Stimulated activated CD8-positive, alpha-beta memory T cell treated with anti-CD3 and anti-CD28 coated beads, Interleukin-15, amount 100 ng/mL, for 24 hours (primary cell): ENCODE measurements around the gene GDPD1.
"Not testable (repeated sequence)": the region's sequence is repeated elsewhere in the genome, so short reads cannot be mapped to it uniquely, and the experiment has no call there.

Experiments
- DNase-seq: peaks from one replicate; pipeline ENCODE4 v3.0.0-alpha.2; 2020; ENCODE audit warnings: low read depth

GDPD1 gene

GRCh38 chr17:59244081-59244480 is 23.8 kb downstream of the GDPD1 start:
- no peak for DNase-seq

GRCh38 chr17:59254742-59255141 is 34.4 kb downstream of the GDPD1 start:
- no peak for DNase-seq

- DNase-seq = no peak
Observed at GRCh38 chr17:59257101-59257500, 36.8 kb downstream of the GDPD1 start.

- no peak for DNase-seq
Observed at GRCh38 chr17:59260722-59261121, 40.4 kb downstream of the GDPD1 start.

GRCh38 chr17:59266745-59267144 is 46.4 kb downstream of the GDPD1 start:
- DNase-seq = no peak

GRCh38 chr17:59267776-59268175 is 47.5 kb downstream of the GDPD1 start:
- DNase-seq = no peak

- DNase-seq = no peak
Observed at GRCh38 chr17:59275618-59276017, 55.3 kb downstream of the GDPD1 start.

- DNase-seq = no peak
Observed at GRCh38 chr17:59277031-59277430, 56.7 kb downstream of the GDPD1 start.

- DNase-seq = no peak
Observed at GRCh38 chr17:59278406-59278805, 58.1 kb downstream of the GDPD1 start.

GRCh38 chr17:59284317-59284716 is 64.0 kb downstream of the GDPD1 start:
- DNase-seq = no peak

GRCh38 chr17:59287452-59287851 is 67.1 kb downstream of the GDPD1 start:
- DNase-seq = no peak

GRCh38 chr17:59287891-59288290 is 67.6 kb downstream of the GDPD1 start:
- no peak for DNase-seq

- DNase-seq = no peak
Observed at GRCh38 chr17:59289981-59290301, 69.6 kb downstream of the GDPD1 start.

GRCh38 chr17:59290302-59290998 is 70.1 kb downstream of the GDPD1 start:
- not testable (repeated sequence) for DNase-seq

GRCh38 chr17:59292174-59292523 is 71.8 kb downstream of the GDPD1 start:
- DNase-seq = no peak

GRCh38 chr17:59296190-59296589 is 75.9 kb downstream of the GDPD1 start:
- no peak for DNase-seq

- DNase-seq = no peak
Observed at GRCh38 chr17:59298521-59298920, 78.2 kb downstream of the GDPD1 start.

- no peak for DNase-seq
Observed at GRCh38 chr17:59299400-59300092, 79.2 kb downstream of the GDPD1 start.

GRCh38 chr17:59300941-59301340 is 80.6 kb downstream of the GDPD1 start:
- no peak for DNase-seq

GRCh38 chr17:59304811-59305210 is 84.5 kb downstream of the GDPD1 start:
- DNase-seq = no peak

GRCh38 chr17:59310263-59310920 is 90.1 kb downstream of the GDPD1 start:
- DNase-seq = no peak

GRCh38 chr17:59311051-59311468 is 90.7 kb downstream of the GDPD1 start:
- no peak for DNase-seq

- not testable (repeated sequence) for DNase-seq
Observed at GRCh38 chr17:59311521-59311920, 91.2 kb downstream of the GDPD1 start.
